Retinal pigment epithelial cell (primary cell): ENCODE results near the gene SRSF7.
"Not testable (repeated sequence)": the region's sequence is repeated elsewhere in the genome, so short reads cannot be mapped to it uniquely, and the experiment has no call there.

Experiments
- DNase-seq: peaks from one replicate; pipeline ENCODE4 v3.0.0-alpha.2; 2010; ENCODE audit warnings: low read depth
- H3K4me3 ChIP-seq: 2 replicates; pipeline ENCODE4 v1.5.1; 2011; ENCODE audit warnings: mild to moderate bottlenecking, low read length, control low read depth, moderate library complexity
- TF ChIP-seq, protein P1 (sequence below): conservative IDR thresholded peaks from 2 replicates; pipeline ENCODE4 v1.5.1; 2011; ENCODE audit warnings: low read depth, low read length, control low read depth, inconsistent platforms

Gene SRSF7

GRCh38 chr2:38775097-38775920, 24.1 kb upstream of the SRSF7 start:
- no peak overlapping the region for H3K4me3 ChIP-seq
- TF ChIP-seq, protein P1, sequence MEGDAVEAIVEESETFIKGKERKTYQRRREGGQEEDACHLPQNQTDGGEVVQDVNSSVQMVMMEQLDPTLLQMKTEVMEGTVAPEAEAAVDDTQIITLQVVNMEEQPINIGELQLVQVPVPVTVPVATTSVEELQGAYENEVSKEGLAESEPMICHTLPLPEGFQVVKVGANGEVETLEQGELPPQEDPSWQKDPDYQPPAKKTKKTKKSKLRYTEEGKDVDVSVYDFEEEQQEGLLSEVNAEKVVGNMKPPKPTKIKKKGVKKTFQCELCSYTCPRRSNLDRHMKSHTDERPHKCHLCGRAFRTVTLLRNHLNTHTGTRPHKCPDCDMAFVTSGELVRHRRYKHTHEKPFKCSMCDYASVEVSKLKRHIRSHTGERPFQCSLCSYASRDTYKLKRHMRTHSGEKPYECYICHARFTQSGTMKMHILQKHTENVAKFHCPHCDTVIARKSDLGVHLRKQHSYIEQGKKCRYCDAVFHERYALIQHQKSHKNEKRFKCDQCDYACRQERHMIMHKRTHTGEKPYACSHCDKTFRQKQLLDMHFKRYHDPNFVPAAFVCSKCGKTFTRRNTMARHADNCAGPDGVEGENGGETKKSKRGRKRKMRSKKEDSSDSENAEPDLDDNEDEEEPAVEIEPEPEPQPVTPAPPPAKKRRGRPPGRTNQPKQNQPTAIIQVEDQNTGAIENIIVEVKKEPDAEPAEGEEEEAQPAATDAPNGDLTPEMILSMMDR, result no peak
- DNase-seq, result no peak

- TF ChIP-seq, protein P1, result no peak
- no peak for DNase-seq
- H3K4me3 ChIP-seq, result no peak overlapping the region
Measured at GRCh38 chr2:38771632-38772031, 20.5 kb upstream of the SRSF7 start.

DNA sequence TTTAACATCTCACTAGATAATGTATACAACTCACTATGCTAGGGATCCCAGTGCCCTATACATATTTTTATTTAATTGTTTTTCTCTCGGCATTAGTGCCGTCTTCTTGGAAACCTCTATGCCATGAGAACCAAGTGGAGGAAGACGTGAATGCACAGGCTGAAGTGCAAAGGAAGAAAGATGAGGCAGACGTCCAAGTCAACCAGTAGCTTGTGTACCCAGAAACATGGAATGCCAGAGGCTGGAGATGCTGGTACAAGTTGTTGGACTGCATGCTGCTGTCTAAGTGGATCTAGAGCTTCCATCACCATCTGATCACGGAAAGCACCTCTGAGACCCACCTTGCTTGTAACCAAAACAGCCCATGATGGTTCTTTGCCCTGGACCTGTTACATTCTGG, 14.4 kb upstream of the SRSF7 start:
- TF ChIP-seq, protein P1, result no peak
- DNase-seq, result no peak
- no peak overlapping the region for H3K4me3 ChIP-seq

GRCh38 chr2:38765149-38765548, 14.0 kb upstream of the SRSF7 start:
- TF ChIP-seq, protein P1, result no peak
- DNase-seq, result peak; percentile 34
- no peak overlapping the region for H3K4me3 ChIP-seq

- no peak for DNase-seq
- TF ChIP-seq, protein P1, result no peak
- no peak overlapping the region for H3K4me3 ChIP-seq
Measured at GRCh38 chr2:38763728-38764127, 12.6 kb upstream of the SRSF7 start.

DNA sequence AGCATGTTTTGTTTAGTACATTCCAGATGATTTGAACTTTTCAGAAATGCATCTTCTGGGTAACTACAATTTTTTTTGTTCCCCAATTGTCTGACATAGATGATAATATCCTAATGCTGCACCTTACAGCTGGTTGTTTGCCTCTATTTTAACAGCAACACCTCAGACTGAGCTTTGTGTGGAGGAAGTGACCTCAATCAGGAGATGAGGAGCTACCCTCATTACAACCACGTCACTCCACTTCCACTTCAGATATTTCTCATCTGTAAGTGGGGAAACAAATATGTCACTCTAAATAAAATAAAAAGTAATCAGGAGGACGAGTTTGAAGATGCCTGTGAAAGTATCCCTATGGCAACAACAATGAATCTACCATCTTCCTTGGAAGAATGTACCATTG, 12.1 kb upstream of the SRSF7 start:
- no peak overlapping the region for H3K4me3 ChIP-seq
- no peak for DNase-seq
- TF ChIP-seq, protein P1, result no peak

- DNase-seq, H3K4me3 ChIP-seq: not testable (repeated sequence)
Measured at GRCh38 chr2:38755891-38756290, 4.7 kb upstream of the SRSF7 start.
